ENCODE results near the gene NDUFA11. TPM values are rescaled to one million over a fixed set of nuclear protein-coding genes. Genes with fewer than 3 reads are reported as not detected.
"Not testable (repeated sequence)": the region's sequence is repeated elsewhere in the genome, so short reads cannot be mapped to it uniquely, and the experiment has no call there.

Gene NDUFA11
- total RNA-seq, 1 donor = 283 TPM

DNA sequence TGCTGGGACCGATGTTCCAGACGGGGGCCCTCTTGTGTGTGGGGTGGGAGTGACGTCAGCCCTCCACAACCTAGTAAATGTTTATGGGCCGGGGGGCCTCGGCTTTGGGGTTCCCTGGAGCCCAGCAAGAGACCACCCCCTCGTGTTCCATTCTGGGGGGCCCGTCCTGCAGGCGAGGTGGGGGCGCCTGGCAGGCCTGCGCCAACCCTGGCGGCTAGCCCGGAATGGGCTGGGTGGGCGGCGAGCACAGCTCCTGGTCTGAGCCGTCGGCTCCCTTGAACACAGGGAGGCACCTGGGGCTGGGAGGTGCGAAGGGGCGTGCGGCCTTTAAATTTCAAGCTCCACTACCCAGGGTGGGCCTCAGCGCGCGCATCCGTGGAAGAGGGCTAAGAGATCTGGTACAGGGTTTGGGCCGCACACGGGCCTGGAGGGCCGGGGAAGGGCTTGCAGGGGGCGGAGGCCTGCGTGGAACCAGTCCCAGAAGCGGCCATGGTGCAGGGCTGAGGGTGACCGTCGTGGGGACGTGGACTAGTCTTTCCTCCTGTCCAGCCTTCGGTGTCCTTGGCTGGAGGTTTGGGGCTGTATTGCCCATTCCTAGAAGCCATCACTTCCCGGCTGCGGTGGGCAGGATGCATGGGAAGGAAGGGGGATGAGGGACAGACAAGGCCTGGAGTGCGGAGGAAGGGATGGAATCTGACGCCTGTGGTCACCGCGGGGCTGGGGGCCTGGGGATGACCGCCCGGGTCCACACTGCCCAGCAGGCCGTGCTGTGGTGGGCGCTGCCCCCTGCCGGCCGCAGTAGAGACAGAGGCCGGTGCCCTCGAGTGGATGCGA, 11.4 kb downstream of the NDUFA11 start:
- DNase-seq (ENCODE audit: low read depth in 2 of 3, low spot score in 2 of 3) = peak in 1 of 3 donors; percentile 42

DNA sequence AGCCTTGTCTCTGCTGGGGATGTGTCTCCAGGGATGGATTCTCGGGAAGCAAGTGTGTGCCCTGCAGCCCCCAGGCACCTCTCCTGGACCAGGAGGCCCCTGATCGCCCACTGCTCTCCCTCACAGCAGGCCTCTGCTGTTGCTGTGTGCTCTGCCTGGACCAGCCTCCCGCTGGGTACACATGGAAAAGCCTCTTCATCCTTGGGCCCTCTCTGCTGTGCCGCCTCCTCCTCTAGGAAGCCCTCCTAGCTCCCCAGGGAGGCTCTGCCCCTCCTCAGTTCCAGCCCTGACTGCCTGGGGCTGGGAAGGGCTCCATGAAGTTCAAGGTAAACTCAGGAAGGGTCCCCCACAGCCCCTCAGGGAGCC, 12.0 kb downstream of the NDUFA11 start:
- DNase-seq (ENCODE audit: low read depth in 2 of 3, low spot score in 2 of 3) = no peak

DNA sequence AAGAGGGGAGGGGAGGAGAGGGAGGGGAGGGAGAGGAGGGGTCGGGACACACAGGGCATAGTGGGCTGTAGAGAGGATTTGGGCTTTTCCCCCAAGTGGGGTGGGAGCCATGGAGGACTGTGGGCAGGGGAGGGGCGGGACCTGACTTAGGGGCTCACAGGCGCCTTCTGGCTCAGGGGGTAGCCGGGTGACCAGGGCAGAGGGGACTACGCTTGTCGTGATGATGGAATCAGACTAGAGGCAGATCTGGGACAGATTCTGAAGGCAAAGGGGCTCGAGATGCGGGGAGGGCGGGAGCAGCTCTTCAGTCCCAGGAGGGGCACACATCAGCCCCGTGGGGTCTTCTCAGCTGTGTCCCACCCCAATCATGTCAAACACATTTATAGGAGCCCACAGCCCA, 13.5 kb downstream of the NDUFA11 start:
- no peak for DNase-seq (ENCODE audit: low read depth in 2 of 3, low spot score in 2 of 3)

DNA sequence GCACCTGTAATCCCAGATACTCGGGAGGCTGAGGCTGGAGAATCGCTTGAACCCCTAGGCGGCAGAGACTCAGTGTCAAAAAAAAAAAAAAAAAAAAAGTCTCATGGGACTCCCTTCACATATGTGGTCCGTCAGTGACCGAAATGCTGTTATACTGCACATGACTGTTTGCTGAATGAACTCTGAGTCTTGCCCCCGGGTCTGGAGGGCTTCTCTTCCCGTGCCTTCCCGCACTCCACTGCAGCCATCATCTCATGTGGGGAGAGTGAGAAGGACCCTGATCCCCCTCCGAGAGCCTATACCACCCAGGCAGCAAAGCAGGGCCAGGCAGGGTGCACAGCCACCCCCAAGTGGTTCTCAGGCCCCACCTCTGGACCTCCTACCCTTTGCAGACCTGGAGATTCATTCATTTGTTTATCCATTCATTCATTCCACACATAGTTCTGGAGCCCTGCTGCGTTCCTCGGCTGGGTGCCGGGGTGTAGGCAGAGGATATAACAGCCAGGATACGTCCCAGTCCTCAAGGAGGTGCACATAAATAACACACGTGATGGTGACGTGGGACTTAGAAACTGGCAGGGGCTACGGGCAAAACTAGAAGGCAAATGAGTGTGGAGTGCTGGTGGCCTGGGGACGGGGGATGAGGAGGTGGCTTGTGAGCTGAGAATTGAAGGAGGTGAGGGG, 14.2 kb downstream of the NDUFA11 start:
- DNase-seq (ENCODE audit: low read depth in 2 of 3, low spot score in 2 of 3) = no peak

DNA sequence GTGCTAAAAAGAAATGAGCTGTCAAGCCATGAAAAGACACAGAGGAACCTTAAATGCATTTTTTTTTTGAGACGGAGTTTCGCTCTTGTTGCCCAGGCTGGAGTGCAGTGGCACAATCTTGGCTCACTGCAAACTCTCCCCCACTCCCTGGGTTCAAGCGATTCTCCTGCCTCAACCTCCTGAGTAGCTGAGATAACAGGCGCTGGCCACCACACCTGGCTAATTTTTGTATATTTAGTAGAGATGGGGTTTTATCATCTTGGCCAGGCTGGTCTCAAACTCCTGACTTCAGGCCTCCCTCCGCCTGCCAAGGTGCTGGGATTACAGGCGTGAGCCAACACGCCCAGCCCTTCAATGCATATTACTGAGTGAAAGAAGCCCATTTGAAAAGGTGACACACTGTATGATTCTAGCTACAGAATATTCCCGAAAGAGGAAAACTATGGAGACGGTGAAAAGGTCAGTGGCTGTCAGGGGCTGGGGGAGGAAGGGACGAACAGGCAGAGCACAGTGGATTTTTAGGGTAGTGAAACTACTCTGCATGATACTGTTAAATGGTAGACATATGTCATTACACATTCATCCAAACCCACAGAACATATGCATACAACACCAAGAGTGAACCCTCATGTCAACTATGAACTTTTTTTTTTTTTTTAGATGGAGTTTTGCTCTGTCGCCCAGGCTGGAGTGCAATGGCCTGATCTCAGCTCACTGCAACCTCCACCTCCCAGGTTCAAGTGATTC, 19.4 kb downstream of the NDUFA11 start:
- not testable (repeated sequence) for DNase-seq (ENCODE audit: low read depth in 2 of 3, low spot score in 2 of 3)

DNA sequence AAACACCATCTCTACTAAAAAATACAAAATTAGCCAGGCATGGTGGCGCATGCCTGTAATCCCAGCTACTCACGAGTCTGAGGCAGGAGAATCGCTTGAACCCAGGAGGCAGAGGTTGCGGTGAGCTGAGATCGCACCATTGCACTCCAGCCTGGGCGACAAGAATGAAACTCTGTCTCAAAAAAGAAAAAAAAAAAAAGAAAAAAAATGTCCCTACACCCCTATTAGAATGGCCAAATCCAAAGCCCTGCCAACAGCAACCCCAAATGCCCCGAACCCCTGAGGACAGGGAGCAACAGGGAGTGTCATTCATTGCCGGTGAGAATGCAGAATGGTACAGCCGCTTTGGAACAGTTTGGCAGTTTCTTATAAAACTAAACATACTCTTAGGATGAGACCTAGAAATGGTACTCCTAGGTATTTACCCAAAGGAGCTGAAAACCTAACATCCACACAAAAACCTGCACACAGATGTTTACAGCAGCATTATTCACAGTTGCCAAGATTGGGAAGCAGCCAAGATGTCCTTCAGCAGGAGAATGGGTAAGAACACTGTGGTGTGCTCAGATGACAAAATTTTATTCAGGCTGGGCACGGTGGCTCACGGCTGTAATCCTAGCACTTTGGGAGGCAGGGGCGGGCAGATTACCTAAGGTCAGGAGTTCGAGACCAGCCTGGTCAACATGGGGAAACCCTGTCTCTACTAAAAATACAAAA, 20.3 kb downstream of the NDUFA11 start:
- not testable (repeated sequence) for DNase-seq (ENCODE audit: low read depth in 2 of 3, low spot score in 2 of 3)

DNA sequence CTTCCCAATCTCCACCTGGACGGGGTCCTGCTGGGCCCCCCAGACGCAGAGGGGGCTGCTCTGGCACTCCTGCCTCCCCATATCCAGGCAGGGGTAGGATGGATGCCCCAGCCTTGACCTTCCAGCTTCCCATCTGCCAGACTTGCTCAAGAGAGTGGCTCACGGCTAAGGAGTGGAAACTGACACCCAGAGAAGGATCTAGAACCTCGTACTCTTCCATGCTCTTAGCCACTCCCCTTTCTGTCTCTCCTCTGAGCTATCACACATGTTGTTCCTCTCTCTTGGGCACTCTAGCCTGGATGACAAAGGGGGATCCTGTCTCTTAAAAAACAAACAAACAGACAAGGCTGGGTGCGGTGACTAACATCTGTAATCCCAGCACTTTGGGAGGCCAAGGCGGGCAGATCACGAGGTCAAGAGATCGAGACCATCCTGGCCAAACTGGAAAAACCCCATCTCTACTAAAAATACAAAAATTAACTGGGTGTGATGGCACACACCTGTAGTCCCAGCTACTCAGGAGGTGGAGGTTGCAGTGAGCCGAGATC, 21.1 kb downstream of the NDUFA11 start:
- no peak for DNase-seq (ENCODE audit: low read depth in 2 of 3, low spot score in 2 of 3)

DNA sequence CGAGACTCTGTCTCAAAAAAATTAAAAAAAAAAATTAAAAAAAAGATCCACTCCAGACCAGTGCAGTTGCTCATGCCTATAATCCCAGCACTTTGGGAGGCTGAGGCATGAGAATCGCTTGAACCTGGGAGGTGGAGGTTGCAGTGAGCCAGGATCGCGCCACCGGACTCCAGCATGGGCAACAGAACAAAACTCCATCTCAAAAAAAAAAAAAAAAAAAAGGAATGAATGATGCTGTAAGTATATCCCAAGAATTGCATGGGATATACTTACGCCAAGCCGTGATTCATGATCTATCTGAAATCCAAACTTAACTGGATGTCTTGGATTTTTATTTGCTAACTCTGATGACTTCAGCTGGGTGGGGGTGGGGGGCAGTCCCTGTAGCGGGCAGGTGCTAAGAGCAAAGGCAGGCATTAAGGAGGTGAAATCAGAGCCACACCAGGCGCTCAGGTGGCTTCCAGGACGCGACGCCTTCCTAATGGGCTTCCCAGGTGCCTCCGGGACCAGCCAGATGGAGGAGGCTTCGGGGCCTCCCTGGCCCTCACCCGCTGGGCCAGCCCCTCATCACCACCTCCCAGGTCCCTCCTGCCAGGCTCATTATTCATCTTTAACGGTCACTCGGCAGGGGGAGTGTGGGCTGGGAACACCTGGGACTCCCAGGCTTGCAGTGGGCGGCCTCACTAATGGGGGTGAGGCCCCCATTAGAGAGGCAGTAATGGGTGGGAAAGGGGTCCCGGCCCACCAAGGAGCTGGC, 21.9 kb downstream of the NDUFA11 start:
- DNase-seq (ENCODE audit: low read depth in 2 of 3, low spot score in 2 of 3) = no peak

DNA sequence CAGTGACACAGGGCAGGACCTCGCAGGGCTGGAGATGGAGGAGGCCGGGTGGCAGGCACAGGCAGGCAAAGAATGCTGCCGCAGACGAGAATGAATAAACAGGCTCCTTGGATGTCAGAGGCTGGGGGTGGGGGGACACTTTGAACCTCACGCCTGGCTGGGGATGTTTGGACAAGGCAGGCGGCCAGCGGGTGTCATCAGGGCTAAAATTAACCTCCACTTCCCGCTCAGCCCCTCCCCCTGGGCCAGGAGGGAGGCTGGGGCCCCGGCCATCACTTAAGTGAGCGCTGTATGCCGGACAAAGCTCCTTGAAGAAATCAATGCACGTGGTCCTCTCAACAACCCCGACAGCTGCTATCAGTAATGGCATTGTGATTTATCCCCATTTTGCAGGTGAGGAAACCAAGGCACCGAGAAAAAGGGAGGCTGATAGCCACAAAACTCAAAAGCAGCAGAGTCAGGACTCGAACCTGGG, 22.9 kb downstream of the NDUFA11 start:
- DNase-seq (ENCODE audit: low read depth in 2 of 3, low spot score in 2 of 3) = no peak

DNA sequence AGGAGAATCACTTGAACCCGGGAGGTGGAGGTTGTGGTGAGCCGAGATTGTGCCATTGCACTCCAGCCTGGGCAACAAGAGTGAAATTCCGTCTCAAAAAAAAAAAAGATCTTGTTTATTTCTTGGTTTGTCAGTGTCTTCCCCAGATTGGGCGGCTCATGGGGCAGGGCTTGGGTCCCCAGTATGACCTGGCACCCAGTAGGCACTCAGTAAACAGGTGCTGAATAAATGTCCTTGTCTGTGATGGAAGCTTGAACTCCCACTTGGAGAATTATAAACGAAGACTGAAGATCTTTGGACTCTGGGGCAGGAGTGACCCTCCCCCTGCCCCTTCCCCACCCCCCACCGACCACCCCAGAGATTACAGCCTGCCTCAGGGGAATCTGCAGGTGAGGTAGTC, 23.4 kb downstream of the NDUFA11 start:
- DNase-seq (ENCODE audit: low read depth in 2 of 3, low spot score in 2 of 3) = no peak

DNA sequence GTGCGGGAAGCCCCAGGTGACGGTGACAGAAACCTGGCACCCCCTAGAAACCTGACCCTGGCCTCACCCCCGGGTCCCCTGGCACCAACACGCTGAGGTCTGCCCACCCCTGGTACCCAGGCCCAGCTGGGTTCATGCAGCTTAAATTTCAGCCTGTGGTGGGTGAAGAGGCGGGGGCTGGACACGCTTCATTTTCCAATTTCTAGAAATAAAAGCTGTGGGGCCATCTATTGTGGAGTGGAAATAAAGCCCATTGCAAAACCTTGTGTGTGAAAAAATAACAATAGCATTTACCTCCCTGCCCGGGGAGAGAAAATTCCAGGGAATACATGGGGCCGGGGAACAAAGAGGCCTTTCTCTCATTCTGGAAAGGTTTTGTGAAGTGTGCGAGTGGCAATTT, 25.7 kb downstream of the NDUFA11 start:
- DNase-seq (ENCODE audit: low read depth in 2 of 3, low spot score in 2 of 3) = no peak

DNA sequence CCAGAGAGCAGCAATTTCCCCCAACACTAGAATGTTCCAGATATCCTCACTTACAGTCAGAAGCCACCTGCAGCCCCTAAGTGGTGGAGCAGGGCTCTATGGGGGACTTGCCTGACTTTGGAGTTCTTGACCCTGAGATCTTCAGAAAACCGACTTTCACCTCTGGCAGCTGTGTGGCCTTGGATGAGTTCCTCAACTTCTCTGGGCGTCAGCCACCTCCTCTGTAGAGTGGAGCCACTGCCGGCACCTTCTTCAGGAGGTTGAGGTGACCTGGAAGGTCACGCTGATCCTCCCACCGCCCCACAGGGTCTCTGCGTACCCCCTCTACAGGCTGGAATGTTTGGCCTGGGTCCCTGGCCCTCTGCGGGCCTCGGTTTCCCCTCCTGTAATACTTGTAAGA, 26.2 kb downstream of the NDUFA11 start:
- DNase-seq (ENCODE audit: low read depth in 2 of 3, low spot score in 2 of 3) = no peak

DNA sequence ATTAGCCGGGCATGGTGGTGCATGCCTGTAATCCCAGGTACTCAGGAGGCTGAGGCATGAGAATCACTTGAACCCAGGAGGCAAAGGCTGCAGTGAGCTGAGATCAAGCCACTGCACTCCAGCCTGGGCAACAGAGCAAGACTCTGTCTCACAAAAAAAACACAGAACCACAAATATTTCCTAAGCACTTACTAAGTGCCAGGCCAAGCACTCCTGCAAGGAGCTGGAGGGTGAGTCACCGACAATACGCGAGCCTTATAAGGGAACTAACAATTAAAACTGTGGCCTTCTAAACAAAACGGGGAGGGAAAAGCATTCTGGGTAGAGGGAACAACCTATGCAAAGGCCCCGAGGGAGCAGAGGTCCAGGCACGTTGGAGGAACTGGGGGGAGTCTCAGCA, 29.1 kb downstream of the NDUFA11 start:
- not testable (repeated sequence) for DNase-seq (ENCODE audit: low read depth in 2 of 3, low spot score in 2 of 3)

DNA sequence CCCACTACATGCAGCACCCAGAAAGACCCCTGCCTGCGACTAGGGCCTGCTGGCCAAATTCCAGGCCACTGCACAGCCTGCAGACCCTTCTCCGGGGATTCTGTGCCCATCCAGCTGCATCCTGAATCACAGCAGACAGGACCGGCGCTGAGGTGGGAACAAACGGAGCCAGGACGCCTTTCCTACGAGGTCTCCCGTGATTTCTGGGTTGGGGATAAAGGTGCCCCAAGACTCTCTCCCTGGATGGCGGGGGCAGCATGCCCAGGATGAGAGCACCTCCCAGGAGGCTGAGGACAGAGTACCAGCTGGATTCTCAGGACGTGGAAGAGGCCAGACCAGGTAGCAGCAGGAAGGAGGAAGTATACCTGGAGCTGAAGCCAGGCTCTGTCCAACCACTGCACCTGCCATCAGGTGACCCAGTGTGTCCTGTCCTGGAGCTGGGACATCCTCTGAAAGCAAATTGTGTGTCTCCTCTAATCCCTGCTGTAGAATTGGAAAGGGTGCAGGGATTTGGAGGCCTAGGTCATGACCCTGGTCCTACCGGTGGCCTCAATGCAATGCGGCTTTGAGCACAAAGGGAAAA, 29.9 kb downstream of the NDUFA11 start:
- no peak for DNase-seq (ENCODE audit: low read depth in 2 of 3, low spot score in 2 of 3)

DNA sequence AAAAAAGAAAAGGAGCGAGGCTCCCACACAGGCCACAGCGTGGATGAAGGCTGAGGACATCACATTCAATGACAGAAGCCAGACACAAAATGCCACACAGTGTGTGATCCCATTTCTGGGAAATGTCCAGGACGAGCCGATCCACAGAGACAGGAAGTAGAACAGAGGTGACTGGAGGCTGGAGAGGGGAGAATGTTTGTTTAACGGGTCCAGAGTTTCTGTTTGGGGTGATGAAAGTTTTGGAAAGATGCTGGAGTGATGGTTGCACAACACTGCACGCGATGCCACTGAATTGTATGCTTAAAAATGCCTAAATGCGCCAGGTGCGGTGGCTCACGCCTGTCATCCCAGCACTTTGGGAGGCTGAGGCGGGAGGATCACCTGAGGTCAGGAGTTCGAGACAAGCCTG, 32.6 kb downstream of the NDUFA11 start:
- DNase-seq (ENCODE audit: low read depth in 2 of 3, low spot score in 2 of 3) = no peak

DNA sequence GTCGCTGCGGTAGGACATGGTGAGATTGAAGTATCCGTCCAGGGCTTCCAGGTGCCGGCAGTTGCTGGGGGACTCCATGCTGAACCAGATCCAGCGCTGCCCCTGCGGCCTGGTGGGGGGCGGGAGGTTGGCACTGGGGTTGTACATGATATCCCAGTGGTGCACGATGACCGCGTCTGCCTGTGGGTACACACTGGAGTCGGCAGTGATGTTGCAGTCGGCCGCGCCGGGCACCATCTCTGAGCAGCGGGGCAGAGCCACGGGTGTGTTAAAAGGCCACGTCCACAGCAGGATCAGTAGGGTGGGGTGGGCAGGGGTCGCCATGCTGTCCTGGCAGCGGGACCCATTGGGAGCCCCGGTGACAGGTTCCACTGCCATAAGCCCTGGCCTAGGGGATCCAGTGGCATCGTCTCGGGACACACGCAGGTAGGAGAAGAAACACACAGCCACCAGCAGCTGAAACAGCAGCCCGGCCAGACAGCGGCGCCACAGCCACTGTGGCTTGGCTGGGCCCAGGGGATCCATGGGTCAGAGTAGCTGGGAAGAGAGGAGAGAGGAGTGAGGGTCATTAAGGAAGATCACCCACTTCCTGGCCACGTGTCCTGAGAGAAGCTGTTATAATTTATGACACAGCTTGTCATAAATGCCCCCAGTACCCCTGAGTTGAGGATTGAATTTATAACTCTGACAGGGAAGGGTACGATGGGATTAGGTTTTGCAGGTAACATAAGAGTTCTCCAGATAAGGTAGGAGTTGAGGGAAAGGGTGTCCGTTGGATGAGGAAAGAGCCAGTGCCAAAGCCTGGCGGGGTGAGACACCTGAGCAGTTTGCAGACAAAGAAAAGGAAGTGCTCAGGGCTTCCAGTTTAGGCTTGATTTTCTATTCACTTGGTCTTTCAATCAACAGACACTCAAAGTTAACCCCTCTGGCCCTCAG, 36.1 kb downstream of the NDUFA11 start:
- no peak for DNase-seq (ENCODE audit: low read depth in 2 of 3, low spot score in 2 of 3)

DNA sequence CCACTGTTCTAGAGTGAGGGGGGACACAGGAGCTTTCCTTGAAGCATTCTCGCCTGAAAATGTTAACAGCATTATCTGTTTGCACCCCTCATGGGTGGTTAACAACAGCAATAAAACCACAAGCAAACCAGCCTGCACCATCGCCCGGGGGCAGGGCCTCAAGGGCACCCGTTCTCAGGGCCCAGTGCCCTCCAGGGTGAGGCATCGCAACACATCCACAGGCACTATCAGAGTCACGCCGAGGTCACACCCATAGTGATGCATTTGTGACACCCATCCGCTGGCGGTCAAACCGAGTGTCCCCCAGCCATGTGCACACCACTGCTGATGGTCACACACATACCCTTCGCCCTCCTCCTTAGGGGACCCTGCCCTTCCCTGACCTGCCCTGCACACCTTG, 37.8 kb downstream of the NDUFA11 start:
- DNase-seq (ENCODE audit: low read depth in 2 of 3, low spot score in 2 of 3) = no peak

DNA sequence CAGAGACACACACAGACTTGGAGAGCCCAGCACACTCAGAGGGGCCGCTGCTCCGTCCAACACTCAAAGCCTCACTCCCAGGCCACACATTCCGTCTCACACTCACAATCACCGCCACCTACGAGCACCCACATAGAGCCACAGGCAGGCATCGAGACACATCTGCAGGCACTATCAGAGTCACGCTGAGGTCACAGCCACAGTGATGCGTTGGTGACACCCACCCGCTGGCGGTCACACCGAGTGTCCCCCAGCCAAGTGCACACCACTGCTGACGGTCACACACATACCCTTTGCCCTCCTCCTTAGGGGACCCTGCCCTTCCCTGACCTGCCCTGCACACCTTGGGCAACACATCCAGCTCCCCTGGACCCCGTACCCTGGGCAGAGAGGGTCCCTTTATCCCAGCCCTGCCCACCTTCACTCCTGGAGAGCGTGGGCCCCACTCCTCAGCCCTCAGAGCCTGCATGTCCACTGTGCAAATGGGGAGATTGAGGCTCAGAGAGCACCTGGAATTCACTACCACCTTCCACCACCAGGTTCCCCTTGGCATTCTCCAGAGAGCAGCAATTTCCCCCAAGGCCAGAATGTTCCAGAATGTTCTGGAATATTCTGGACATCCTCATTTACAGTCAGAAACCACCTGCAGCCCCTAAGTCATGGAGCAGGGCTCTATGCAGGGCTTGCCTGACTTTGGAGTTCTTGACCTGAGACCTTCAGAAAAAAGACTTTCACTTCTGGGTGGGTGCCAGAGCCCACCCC, 38.7 kb downstream of the NDUFA11 start:
- DNase-seq (ENCODE audit: low read depth in 2 of 3, low spot score in 2 of 3) = no peak

Data from hematopoietic multipotent progenitor cell (in vitro differentiated cells).